MCF 10A (cell line): ENCODE measurements around the gene CFAP61. TPM values are rescaled to one million over a fixed set of nuclear protein-coding genes. Genes with fewer than 3 reads are reported as not detected.

Source experiments
- BruUV-seq: library from RNA; stranded (reverse); fragments of 400-500 nt; replicated peaks from 2 replicates; lab custom pipeline; 2021; lab: Mats Ljungman, UMichigan
- CTCF ChIA-PET: fragments of 300-600 bp; sonication (Branson Sonifier 250); formaldehyde crosslinking; extraction: SDS; loops from one replicate; lab custom pipeline; 2021; ENCODE audit warnings: antibody characterized with exemption, inconsistent platforms; lab: Yijun Ruan, JAX
- POLR2A ChIA-PET: fragments of 300-600, 350-650 bp; sonication (Branson Sonifier 250); formaldehyde crosslinking; extraction: SDS; loops from one replicate; lab custom pipeline; 2020; ENCODE audit warnings: antibody characterized with exemption, inconsistent platforms; lab: Yijun Ruan, JAX
- DNase-seq: peaks from one replicate; pipeline ENCODE4 v3.0.0-alpha.2; 2018; ENCODE audit not compliant: unreplicated experiment
- H3K27ac Mint-ChIP-seq: one replicate; pipeline ENCODE4 v1.8.0; 2022; ENCODE audit warnings: mild to moderate bottlenecking, low read depth, mixed read lengths; ENCODE audit not compliant: unreplicated experiment
- H3K27me3 Mint-ChIP-seq: one replicate; pipeline ENCODE4 v1.8.0; 2022; ENCODE audit warnings: mixed read lengths; ENCODE audit not compliant: insufficient read depth, unreplicated experiment
- H3K36me3 Mint-ChIP-seq: one replicate; pipeline ENCODE4 v1.8.0; 2022; ENCODE audit warnings: mild to moderate bottlenecking, moderate library complexity, mixed read lengths; ENCODE audit not compliant: insufficient read depth, unreplicated experiment
- H3K4me1 Mint-ChIP-seq: one replicate; pipeline ENCODE4 v1.8.0; 2022; ENCODE audit warnings: mixed read lengths; ENCODE audit not compliant: insufficient read depth, unreplicated experiment
- H3K4me3 Mint-ChIP-seq: one replicate; pipeline ENCODE4 v1.8.0; 2022; ENCODE audit warnings: mild to moderate bottlenecking, moderate library complexity, mixed read lengths; ENCODE audit not compliant: unreplicated experiment
- H3K9me3 Mint-ChIP-seq: one replicate; pipeline ENCODE4 v1.8.0; 2022; ENCODE audit warnings: mixed read lengths; ENCODE audit not compliant: unreplicated experiment
- intact Hi-C: fragments of 100-400 bp; cut with micrococcal nuclease; formaldehyde crosslinking; loops from 2 replicates; pipeline ENCODE4 v1.14.1; 2022
- total RNA-seq: library from RNA; stranded (reverse); gene quantifications from 2 replicates; pipeline ENCODE4 v1.2.3, GENCODE V29; 2022
- TF ChIP-seq, protein P1 (sequence below): fragments of 200-600 bp; IDR thresholded peaks from one replicate; pipeline ENCODE4 v1.8.0; 2022; ENCODE audit warnings: antibody characterized with exemption, mild to moderate bottlenecking; ENCODE audit not compliant: unreplicated experiment

The CFAP61 gene
- total RNA-seq, 1 experiment from 2014 or later, result 1.5 TPM

GRCh38 chr20:20138301-20139064, 86.2 kb downstream of the CFAP61 start:
- BruUV-seq, result no TSS peak
- Mint-ChIP-seq H3K9me3 (no peaks in the 10 kb centered on the region), H3K4me1 (no peaks in the 10 kb centered on the region), H3K27ac (no peak overlapping the region), H3K36me3 (no peaks in the 10 kb centered on the region), H3K4me3 (no peak overlapping the region), H3K27me3 (no peaks in the 10 kb centered on the region)
- no peak for DNase-seq
- TF ChIP-seq, protein P1, sequence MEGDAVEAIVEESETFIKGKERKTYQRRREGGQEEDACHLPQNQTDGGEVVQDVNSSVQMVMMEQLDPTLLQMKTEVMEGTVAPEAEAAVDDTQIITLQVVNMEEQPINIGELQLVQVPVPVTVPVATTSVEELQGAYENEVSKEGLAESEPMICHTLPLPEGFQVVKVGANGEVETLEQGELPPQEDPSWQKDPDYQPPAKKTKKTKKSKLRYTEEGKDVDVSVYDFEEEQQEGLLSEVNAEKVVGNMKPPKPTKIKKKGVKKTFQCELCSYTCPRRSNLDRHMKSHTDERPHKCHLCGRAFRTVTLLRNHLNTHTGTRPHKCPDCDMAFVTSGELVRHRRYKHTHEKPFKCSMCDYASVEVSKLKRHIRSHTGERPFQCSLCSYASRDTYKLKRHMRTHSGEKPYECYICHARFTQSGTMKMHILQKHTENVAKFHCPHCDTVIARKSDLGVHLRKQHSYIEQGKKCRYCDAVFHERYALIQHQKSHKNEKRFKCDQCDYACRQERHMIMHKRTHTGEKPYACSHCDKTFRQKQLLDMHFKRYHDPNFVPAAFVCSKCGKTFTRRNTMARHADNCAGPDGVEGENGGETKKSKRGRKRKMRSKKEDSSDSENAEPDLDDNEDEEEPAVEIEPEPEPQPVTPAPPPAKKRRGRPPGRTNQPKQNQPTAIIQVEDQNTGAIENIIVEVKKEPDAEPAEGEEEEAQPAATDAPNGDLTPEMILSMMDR, result no peak
- POLR2A ChIA-PET, result interaction anchor here (0.5 to 1.0 kb wide), 3 partner anchors 10 to 145 kb away, joined by 3 to 4 read pairs (median 3); no protein-coding TSS in a partner anchor
- CTCF ChIA-PET, result interaction anchor here (1.1 to 1.9 kb wide), 2 partner anchors 54 to 92 kb away, joined by 4 to 6 read pairs; no protein-coding TSS in a partner anchor
- intact Hi-C loops, result no loop called here

GRCh38 chr20:20139403-20139802, 87.1 kb downstream of the CFAP61 start:
- no peak overlapping the region for H3K27ac Mint-ChIP-seq
- peaks cover 2% of the 10 kb centered on the region for H3K9me3 Mint-ChIP-seq
- BruUV-seq, result no TSS peak
- H3K4me1 Mint-ChIP-seq, result no peaks in the 10 kb centered on the region
- intact Hi-C loops, result no loop called here
- no peak overlapping the region for H3K4me3 Mint-ChIP-seq
- TF ChIP-seq, protein P1, result no peak
- H3K27me3 Mint-ChIP-seq, result no peaks in the 10 kb centered on the region
- ChIA-PET CTCF (no interaction called here), POLR2A (interaction anchor here (0.6 kb wide), 1 partner anchor 69 kb away, joined by 4 read pairs; no protein-coding TSS in a partner anchor)
- H3K36me3 Mint-ChIP-seq, result no peaks in the 10 kb centered on the region
- no peak for DNase-seq

DNA sequence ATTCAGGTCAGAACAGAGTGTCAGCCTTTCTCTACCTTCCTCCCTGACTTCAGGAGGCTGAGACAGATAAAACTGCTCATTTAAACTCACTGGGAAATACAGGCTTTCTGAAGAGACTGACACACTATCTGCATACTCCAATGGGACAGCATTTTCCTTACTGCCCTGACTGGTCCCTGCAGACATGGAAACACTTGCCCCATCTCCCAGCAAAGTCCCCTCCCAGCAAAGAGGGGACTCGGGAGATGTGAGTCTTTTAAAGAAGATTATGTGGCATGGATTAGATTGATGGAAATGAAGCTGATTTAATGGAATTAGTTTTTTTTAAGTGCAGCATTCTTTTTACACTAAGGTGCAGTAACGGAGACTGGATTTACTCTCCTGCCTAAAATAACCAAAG, 90.8 kb downstream of the CFAP61 start:
- no peak for DNase-seq
- POLR2A ChIA-PET, result interaction anchor here (1.4 kb wide), 1 partner anchor 58 kb away, joined by 4 read pairs; no protein-coding TSS in a partner anchor
- CTCF ChIA-PET, result no interaction called here
- intact Hi-C loops, result no loop called here
- H3K27ac Mint-ChIP-seq, result no peak overlapping the region
- TF ChIP-seq, protein P1, result no peak
- no peaks in the 10 kb centered on the region for H3K27me3 Mint-ChIP-seq
- BruUV-seq, result no TSS peak
- peaks cover 22% of the 10 kb centered on the region for H3K9me3 Mint-ChIP-seq
- peaks cover 1% of the 10 kb centered on the region for H3K4me1 Mint-ChIP-seq
- H3K36me3 Mint-ChIP-seq, result no peaks in the 10 kb centered on the region
- no peak overlapping the region for H3K4me3 Mint-ChIP-seq

- no peaks in the 10 kb centered on the region for H3K27me3 Mint-ChIP-seq
- H3K4me3 Mint-ChIP-seq, result no peak overlapping the region
- no peak overlapping the region for H3K27ac Mint-ChIP-seq
- TF ChIP-seq, protein P1, result no peak
- peaks cover 22% of the 10 kb centered on the region for H3K9me3 Mint-ChIP-seq
- ChIA-PET POLR2A (no interaction called here), CTCF (no interaction called here)
- intact Hi-C loops, result no loop called here
- no TSS peak for BruUV-seq
- H3K4me1 Mint-ChIP-seq, result peaks cover 6% of the 10 kb centered on the region
- no peaks in the 10 kb centered on the region for H3K36me3 Mint-ChIP-seq
- DNase-seq, result no peak
Measured at GRCh38 chr20:20143646-20144045, 91.3 kb downstream of the CFAP61 start.
